Activated CD4-positive, alpha-beta memory T cell treated with anti-CD3 and anti-CD28 coated beads for 36 hours (primary cell): Measurements from ENCODE around the gene SLC25A14. TPM values are rescaled to one million over a fixed set of nuclear protein-coding genes. Genes with fewer than 3 reads are reported as not detected.

ENCODE experiments used
- total RNA-seq, 2 experiments: library from RNA; stranded (reverse); gene quantifications; one replicate each; pipeline ENCODE4 v1.2.3, GENCODE V29; 2021

Gene SLC25A14
- total RNA-seq, 2 experiments from 2014 or later: 12.1 to 13.2 TPM

Other genes with a start within 250 kb of the SLC25A14 start
- gene ELF4, start 229.4 kb upstream of the SLC25A14 start, total RNA-seq: 10 to 100 TPM; 28.0 to 28.2 TPM
- gene AIFM1, start 174.1 kb upstream of the SLC25A14 start, total RNA-seq: 10 to 100 TPM; 60.9 to 61.2 TPM
- gene RAB33A, start 168.0 kb upstream of the SLC25A14 start, total RNA-seq: 10 to 100 TPM; 29.6 to 30.1 TPM
- gene ZNF280C, start 71.0 kb upstream of the SLC25A14 start, total RNA-seq: 1 to 10 TPM; 5.3 to 5.8 TPM
- not detected for gene GPR119, start 45.8 kb downstream of the SLC25A14 start, total RNA-seq
- 10 to 100 TPM; 28.4 to 29.8 TPM for gene RBMX2, start 62.1 kb downstream of the SLC25A14 start, total RNA-seq